Epithelial cell of esophagus (primary cell): ENCODE data around the gene IFIT1B.
"Not testable (repeated sequence)": the region's sequence is repeated elsewhere in the genome, so short reads cannot be mapped to it uniquely, and the experiment has no call there.

Experiments
- DNase-seq: peaks from one replicate; pipeline ENCODE4 v3.0.0; 2010; ENCODE audit warnings: low read depth
- H3K4me3 ChIP-seq: 2 replicates; pipeline ENCODE4 v1.5.1; 2011; ENCODE audit warnings: mild to moderate bottlenecking, low read length, control low read depth
- TF ChIP-seq, protein P1 (sequence below): IDR thresholded peaks from 2 replicates; pipeline ENCODE4 v1.5.1; 2011; ENCODE audit warnings: low read depth, mild to moderate bottlenecking, low read length, control low read depth, inconsistent platforms; ENCODE audit not compliant: insufficient read depth; ENCODE audit errors: missing control alignments

The IFIT1B gene

DNA sequence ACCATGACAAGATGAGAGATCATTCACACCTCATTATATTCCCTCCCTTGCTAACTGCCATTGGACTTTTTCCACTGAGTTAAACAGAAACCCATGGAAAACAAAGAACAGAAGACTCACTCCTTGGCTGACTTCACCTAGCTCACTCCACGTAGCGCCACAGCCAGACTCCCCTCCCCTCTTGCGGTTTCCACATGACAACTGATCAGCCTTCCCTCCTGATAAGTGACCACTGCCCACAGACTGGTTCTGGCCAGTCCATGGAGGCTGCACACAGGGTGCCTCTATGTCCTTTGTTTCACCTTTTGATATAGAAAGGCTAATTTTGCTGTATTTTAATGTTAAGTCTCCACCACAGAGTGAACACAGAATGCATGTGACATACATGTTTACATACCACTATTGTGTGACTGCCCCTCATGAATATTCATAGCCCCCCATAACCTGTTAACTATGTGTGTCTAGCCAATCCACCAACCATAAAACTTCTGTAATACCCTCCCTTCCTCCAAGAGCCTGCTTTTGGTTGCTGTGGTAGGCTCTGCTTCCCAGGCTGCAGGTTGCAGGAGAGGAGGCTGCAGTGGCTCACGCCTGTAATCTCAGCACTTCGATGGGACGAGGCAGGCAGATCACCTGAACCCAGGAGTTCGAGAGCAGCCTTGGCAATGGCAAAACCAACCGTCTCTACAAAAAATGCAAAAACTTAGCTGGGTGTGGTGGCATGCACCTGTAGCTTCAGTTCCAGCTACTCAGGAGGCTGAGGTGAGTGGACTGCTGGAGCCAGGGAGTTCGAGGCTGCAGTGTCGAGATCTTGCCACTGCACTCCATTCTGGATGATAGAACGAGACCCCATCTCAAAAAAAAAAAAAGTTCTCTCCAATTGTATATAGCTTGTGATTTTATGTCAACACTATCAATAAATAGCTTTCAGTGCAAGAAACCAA lies 26.5 kb downstream of the IFIT1B start:
- TF ChIP-seq, protein P1, sequence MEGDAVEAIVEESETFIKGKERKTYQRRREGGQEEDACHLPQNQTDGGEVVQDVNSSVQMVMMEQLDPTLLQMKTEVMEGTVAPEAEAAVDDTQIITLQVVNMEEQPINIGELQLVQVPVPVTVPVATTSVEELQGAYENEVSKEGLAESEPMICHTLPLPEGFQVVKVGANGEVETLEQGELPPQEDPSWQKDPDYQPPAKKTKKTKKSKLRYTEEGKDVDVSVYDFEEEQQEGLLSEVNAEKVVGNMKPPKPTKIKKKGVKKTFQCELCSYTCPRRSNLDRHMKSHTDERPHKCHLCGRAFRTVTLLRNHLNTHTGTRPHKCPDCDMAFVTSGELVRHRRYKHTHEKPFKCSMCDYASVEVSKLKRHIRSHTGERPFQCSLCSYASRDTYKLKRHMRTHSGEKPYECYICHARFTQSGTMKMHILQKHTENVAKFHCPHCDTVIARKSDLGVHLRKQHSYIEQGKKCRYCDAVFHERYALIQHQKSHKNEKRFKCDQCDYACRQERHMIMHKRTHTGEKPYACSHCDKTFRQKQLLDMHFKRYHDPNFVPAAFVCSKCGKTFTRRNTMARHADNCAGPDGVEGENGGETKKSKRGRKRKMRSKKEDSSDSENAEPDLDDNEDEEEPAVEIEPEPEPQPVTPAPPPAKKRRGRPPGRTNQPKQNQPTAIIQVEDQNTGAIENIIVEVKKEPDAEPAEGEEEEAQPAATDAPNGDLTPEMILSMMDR, result no peak
- no peak overlapping the region for H3K4me3 ChIP-seq
- no peak for DNase-seq

DNA sequence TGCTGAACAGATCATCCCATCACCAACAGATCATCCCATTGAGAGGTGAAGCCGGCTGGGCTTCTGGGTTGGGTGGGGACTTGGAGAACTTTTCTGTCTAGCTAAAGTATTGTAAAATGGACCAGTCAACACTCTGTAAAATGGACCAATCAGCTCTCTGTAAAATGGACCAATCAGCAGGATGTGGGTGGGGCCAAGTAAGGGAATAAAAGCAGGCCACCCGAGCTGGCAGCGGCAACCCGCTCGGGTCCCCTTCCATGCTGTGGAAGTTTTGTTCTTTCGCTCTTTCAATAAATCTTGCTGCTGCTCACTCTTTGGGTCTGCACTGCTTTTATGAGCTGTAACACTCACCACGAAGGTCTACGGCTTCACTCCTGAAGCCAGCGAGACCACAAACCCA lies 28.3 kb downstream of the IFIT1B start:
- not testable (repeated sequence) for DNase-seq, H3K4me3 ChIP-seq

DNA sequence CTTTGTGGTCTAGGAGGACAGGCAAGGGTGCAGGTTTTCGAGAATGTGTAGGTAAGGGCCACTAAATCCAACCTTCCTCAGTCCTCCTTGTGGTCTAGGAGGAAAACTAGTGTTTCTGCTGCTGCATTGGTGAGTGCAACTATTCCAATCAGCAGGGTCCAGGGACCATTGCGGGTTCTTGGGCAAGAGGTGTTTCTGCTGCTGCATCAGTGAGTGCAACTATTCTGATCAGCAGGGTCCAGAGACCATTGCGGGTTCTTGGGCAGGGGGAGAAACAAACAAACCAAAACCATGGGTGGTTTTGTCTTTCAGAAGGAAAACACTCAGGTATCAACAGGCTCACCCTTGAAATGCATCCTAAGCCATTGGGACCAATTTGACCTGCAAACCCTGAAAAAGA lies 29.9 kb downstream of the IFIT1B start:
- not testable (repeated sequence) for DNase-seq

DNA sequence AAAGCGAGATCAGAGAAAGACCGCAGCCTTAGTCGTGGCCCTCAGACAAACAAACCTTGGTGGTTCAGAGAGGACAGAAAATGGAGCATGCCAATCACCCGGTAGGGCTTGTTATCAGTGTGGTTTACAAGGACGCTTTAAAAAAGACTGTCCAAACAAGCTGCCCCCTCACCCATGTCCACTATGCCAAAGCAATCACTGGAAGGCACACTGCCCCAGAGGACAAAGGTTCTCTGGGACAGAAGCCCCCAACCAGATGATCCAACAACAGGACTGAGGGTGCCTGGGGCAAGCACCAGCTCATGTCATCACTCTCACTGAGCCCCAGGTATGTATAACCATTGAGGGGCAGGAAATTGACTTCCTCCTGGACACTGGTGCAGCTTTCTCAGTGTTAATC lies 31.4 kb downstream of the IFIT1B start:
- H3K4me3 ChIP-seq, DNase-seq: not testable (repeated sequence)

More for the DNA sequence above, 29.9 kb downstream of the IFIT1B start:
- H3K4me3 ChIP-seq, result not testable (repeated sequence)

DNA sequence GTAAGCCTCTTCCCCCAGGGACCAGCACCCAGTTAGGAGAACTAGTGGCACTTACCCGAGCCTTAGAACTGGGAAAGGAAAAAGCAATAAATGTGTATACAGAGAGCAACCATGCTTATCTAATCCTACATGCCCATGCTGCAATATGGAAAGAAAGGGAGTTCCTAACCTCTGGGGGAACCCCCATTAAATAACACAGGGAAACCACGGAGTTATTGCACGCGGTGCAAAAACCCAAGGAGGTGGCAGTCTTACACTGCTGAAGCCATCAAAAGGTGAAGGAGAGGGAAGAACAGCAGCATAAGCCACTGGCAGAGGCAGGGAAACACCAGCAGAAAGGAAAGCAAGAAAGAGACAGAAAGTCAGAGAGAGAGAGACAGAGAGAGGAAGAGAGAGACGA lies 32.7 kb downstream of the IFIT1B start:
- not testable (repeated sequence) for DNase-seq, H3K4me3 ChIP-seq

DNA sequence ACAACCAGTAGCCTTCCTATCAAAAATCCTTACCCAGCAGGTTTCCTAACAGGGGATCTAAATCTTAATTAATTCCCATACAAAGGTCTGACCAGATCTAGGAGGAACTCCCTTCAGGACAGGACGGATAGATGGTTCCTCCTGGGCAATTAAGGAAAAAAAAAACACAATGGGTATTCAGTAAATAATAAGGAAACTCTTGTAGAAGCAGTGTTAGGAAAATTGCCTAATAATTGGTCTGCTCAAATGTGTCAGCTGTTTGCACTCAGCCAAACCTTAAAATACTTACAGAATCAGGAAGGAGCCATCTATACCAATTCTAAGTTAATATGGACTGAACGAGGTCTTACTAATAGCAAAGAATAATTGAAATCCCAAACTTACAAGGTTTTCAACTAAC lies 33.3 kb downstream of the IFIT1B start:
- H3K4me3 ChIP-seq, DNase-seq: not testable (repeated sequence)

DNA sequence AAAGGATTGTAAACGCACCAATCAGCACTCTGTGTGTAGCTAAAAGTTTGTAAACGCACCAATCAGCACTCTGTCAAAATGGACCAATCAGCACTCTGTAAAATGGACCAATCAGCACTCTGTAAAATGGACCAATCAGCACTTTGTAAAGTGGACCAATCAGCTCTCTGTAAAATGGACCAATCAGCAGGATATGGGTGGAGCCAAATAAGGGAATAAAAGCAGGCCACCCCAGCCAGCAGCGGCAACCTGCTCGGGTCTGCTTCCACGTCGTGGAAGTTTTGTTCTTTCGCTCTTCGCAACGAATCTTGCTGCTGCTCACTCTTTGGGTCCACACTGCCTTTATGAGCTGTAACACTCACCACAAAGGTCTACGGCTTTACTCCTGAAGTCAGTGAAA lies 34.4 kb downstream of the IFIT1B start:
- DNase-seq, H3K4me3 ChIP-seq: not testable (repeated sequence)

DNA sequence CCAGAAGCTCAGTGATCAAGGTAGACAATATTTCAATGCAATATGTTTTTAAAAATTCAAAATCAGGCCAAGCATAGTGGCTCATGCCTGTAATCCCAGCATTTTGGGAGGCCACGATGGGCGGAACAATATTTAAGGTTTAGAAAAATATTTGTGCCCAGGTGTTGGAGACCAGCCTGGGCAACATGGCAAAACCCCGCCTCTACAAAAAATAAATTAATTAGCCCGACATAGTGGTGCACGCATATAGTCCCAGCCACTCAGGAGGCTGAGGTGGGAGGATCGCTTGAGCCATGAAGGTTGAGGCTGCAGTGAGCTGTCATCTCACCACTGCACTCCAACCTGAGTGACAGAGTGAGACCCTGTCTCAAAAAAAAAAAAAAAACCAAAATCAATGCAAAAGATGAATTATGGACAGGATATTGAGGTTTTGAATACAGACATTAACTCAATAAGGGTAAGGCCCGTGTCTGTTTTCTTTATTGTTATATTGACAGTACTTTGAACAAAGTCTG lies 35.6 kb downstream of the IFIT1B start:
- TF ChIP-seq, protein P1, result no peak
- H3K4me3 ChIP-seq, result no peak overlapping the region
- no peak for DNase-seq

DNA sequence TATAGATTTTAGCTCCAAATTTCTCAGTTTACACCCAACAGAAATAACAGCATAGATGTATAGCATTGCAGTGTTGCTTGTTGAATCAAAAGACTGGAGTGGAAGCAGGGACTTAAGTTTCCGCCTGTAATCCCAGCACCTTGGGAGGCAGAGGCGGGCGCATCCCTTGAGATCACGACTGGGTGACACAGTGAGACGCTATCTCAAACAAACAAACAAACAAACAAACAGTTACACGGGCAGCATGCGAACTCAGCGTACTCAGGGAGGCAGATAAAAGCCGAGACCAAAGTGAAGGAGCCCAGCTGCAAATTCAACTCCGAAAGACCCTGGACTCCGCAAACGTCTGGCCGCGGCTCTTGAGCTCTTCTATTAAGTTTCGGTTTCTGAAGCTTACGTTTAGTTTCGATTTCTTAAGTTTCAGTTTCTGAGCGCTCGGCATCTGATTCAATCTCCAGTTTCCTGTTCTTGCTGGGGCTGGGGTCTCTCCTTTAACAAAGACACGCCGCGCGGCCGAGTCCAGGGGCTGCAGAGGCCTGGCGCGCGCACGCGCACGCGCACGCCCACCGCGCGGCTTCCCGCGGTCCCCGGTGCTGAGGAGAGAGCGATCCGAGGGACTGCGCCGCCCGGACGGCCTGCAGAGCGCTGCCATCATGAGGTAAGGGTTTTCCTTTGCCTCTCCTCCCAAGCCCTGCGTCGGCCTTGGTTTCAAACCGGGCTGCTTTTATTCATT lies 36.5 kb downstream of the IFIT1B start, which contains the start of gene IFIT5:
Gene IFIT5 (plus strand): TSS at position 423 of the 733 bp plus-strand sequence. CDS start 231 bp downstream, at position 654.
- DNase-seq, result peak; percentile 65
- H3K4me3 ChIP-seq, result peak within 1 kb of the TSS; percentile 72
- TF ChIP-seq, protein P1, result no peak
